Panc1 (cell line): ENCODE measurements around the gene CIDEA. TPM values are rescaled to one million over a fixed set of nuclear protein-coding genes. Genes with fewer than 3 reads are reported as not detected.

ENCODE experiments used
- ATAC-seq: fragments of 200-7000 bp; cut with Tn5 transposase; 2 replicates; pipeline ENCODE4 v1.9.1; 2020; ENCODE audit warnings: mild to moderate bottlenecking, moderate library complexity
- BruUV-seq: library from RNA; stranded (reverse); fragments of 400-500 nt; replicated peaks from 2 replicates; lab custom pipeline; 2021; lab: Mats Ljungman, UMichigan
- CTCF ChIA-PET: fragments of 300-600 bp; sonication (Branson Sonifier 250); formaldehyde crosslinking; loops from one replicate; lab custom pipeline; 2022; ENCODE audit warnings: antibody characterized with exemption; lab: Charles Lee
- POLR2A ChIA-PET: fragments of 300-600 bp; sonication (Branson Sonifier 250); formaldehyde crosslinking; loops from one replicate; lab custom pipeline; 2022; ENCODE audit warnings: antibody characterized with exemption; lab: Charles Lee
- DNase-seq: peaks from one replicate; pipeline ENCODE4 v3.0.0-alpha.2; 2010; ENCODE audit warnings: low read depth, low spot score
- H3K27ac ChIP-seq: 2 replicates; pipeline ENCODE4 v1.5.1; 2011; ENCODE audit warnings: mild to moderate bottlenecking, low read length, inconsistent platforms
- H3K27me3 ChIP-seq: fragments of 200-500 bp; sonication (Bioruptor generic); 2 replicates; pipeline ENCODE4 v1.6.0; 2014; ENCODE audit warnings: low read length, inconsistent platforms; ENCODE audit not compliant: control insufficient read depth, insufficient read depth
- H3K36me3 ChIP-seq: fragments of 200-500 bp; sonication (Bioruptor generic); 2 replicates; pipeline ENCODE4 v1.5.1; 2014; ENCODE audit warnings: inconsistent platforms, mild to moderate bottlenecking, low read length, moderate library complexity; ENCODE audit not compliant: control insufficient read depth, insufficient read depth
- H3K4me1 ChIP-seq: 2 replicates; pipeline ENCODE4 v1.5.1; 2011; ENCODE audit warnings: inconsistent platforms, mild to moderate bottlenecking, low read length, moderate library complexity; ENCODE audit not compliant: control insufficient read depth, insufficient read depth
- H3K4me3 ChIP-seq, 2 experiments: 2 replicates each; pipeline ENCODE4 v1.5.1; 2011 to 2012; ENCODE audit warnings: low read depth in 2 of 2, low read length in 2 of 2, mild to moderate bottlenecking in 2 of 2, inconsistent platforms in 1 of 2, moderate library complexity in 1 of 2
- H3K9me3 ChIP-seq: fragments of 200-500 bp; sonication (Bioruptor generic); 2 replicates; pipeline ENCODE4 v1.5.1; 2014; ENCODE audit warnings: low read depth, mild to moderate bottlenecking, inconsistent platforms, low read length, moderate library complexity; ENCODE audit not compliant: control insufficient read depth, insufficient read depth
- POLR2AphosphoS5 ChIP-seq: IDR thresholded peaks from 2 replicates; pipeline ENCODE4 v1.6.1; 2012; ENCODE audit warnings: mild to moderate bottlenecking, low read depth, low read length, moderate library complexity
- REST ChIP-seq, 2 experiments: IDR thresholded peaks; 2 replicates each; pipeline ENCODE4 v1.6.1; 2011 to 2012; ENCODE audit warnings: low read depth in 2 of 2, control low read depth in 1 of 2, low read length in 1 of 2, mild to moderate bottlenecking in 1 of 2, moderate library complexity in 1 of 2; ENCODE audit not compliant: insufficient read depth in 1 of 2
- SIN3A ChIP-seq: IDR thresholded peaks from 2 replicates; pipeline ENCODE4 v1.6.1; 2012; ENCODE audit warnings: low read depth, mild to moderate bottlenecking, low read length, moderate library complexity, borderline replicate concordance; ENCODE audit not compliant: insufficient read depth
- TCF7L2 ChIP-seq: IDR thresholded peaks from 2 replicates; pipeline ENCODE4 v1.6.1; 2011; ENCODE audit warnings: mild to moderate bottlenecking, low read depth, low read length, inconsistent platforms
- in situ Hi-C: cut with HindIII; loops from 2 replicates; pipeline ENCODE4 v1.10.0; 2016; ENCODE audit warnings: low sequenced_read_pairs, low pct_unique_long_range_greater_than_20kb
- intact Hi-C: fragments of 100-400 bp; cut with micrococcal nuclease; formaldehyde crosslinking; loops from one replicate; pipeline ENCODE4 v1.10.0; 2022; ENCODE audit not compliant: unreplicated experiment
- total RNA-seq: library from RNA; stranded (reverse); gene quantifications from one replicate; pipeline ENCODE4 v1.2.1, GENCODE V29; 2021; ENCODE audit not compliant: unreplicated experiment
- TF ChIP-seq, protein P1 (sequence below): fragments of 450-650 bp; IDR thresholded peaks from 2 replicates; pipeline ENCODE4 v1.5.1; 2017; ENCODE audit warnings: mild to moderate bottlenecking

The CIDEA gene
- total RNA-seq, 1 experiment from 2014 or later = not detected

DNA sequence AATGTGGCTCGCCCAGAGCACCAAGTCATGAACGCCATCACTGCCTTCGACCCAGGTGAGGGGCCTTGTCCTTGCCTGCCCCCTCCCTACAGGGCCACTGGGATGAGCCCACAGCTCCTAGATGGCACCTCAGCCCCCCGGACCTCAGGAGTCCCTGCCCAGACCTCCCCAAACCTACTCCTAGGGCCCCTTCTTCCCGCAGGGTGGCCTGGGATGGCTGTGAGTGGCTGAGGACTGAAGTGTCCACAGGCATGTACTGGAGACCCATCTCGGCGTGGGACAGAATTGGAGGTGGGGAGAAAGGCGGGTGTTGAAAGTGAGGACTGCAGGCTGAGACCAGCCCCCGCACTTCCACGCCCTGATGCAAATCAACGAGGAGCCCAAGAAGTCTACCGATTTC, 51.0 kb downstream of the CIDEA start:
- POLR2A ChIA-PET = no interaction called here
- no peaks in the 10 kb centered on the region for H3K9me3 ChIP-seq
- in situ Hi-C loops = no loop called here
- no peak overlapping the region for H3K27ac ChIP-seq
- ATAC-seq (no peak), DNase-seq (no peak)
- H3K27me3 ChIP-seq = no peaks in the 10 kb centered on the region
- H3K4me1 ChIP-seq = peaks cover 22% of the 10 kb centered on the region
- H3K4me3 ChIP-seq = no peak overlapping the region
- TF ChIP-seq, protein P1, sequence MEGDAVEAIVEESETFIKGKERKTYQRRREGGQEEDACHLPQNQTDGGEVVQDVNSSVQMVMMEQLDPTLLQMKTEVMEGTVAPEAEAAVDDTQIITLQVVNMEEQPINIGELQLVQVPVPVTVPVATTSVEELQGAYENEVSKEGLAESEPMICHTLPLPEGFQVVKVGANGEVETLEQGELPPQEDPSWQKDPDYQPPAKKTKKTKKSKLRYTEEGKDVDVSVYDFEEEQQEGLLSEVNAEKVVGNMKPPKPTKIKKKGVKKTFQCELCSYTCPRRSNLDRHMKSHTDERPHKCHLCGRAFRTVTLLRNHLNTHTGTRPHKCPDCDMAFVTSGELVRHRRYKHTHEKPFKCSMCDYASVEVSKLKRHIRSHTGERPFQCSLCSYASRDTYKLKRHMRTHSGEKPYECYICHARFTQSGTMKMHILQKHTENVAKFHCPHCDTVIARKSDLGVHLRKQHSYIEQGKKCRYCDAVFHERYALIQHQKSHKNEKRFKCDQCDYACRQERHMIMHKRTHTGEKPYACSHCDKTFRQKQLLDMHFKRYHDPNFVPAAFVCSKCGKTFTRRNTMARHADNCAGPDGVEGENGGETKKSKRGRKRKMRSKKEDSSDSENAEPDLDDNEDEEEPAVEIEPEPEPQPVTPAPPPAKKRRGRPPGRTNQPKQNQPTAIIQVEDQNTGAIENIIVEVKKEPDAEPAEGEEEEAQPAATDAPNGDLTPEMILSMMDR = no peak
- TF ChIP-seq SIN3A (no peak), POLR2AphosphoS5 (no peak), TCF7L2 (no peak), REST (IDR thresholded peaks at IDR 0.05; ENCODE audit: insufficient read depth in 1 of 2, low read depth in 2 of 2, low read length in 1 of 2) (no peak)
- intact Hi-C loops = no loop called here
- H3K36me3 ChIP-seq = no peaks in the 10 kb centered on the region; the same call in 1 of the 2 replicates
- no TSS peak for BruUV-seq
- CTCF ChIA-PET = no interaction called here

DNA sequence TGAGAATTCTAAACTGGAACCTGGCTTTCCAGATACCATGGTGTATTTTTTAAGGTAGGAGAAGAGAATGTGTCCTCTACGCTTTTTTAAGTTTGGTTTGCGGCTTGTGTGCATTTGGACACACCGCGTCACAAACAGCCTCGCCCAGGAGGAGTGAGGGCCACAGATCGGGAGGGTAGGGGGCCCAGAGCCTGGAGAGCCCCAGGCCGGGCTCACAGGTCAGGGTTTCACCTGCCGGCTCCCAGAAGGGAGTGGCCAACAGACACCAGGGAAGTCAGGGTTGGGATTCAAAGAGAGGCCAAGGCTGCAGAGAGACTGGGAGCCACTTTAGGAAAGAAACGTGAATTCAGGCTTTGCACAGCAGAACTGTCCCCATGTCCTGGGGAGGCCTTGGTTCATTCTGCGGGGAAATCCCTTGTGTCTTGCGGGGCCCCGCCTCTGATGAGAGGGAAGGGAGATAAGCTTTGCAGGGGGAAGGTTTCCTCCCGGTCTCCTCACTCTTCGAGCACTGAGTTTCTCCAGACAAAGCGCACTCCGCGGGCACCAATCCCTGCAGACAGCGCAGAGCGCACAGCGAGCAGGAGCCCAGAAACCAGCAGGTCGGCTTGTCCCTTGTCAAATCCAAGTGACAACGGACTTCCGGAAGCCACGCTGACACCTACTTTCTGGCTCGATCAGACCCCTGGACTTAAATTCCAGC, 51.9 kb downstream of the CIDEA start:
- intact Hi-C loops (no loop called here), in situ Hi-C loops (no loop called here)
- no TSS peak for BruUV-seq
- H3K9me3 ChIP-seq = no peaks in the 10 kb centered on the region
- H3K27ac ChIP-seq = no peak overlapping the region
- no peak for ATAC-seq
- H3K4me3 ChIP-seq = no peak overlapping the region
- TF ChIP-seq TCF7L2 (no peak), SIN3A (no peak), POLR2AphosphoS5 (no peak)
- TF ChIP-seq, protein P1 = no peak
- H3K27me3 ChIP-seq = no peaks in the 10 kb centered on the region
- peaks cover 5% of the 10 kb centered on the region; the same call in 1 of the 2 replicates for H3K36me3 ChIP-seq
- H3K4me1 ChIP-seq = peaks cover 22% of the 10 kb centered on the region
- no peak for DNase-seq
- ChIA-PET POLR2A (no interaction called here), CTCF (no interaction called here)
